Endothelial cell of umbilical vein (primary cell): ENCODE measurements around the gene VEPH1. TPM values are rescaled to one million over a fixed set of nuclear protein-coding genes. Genes with fewer than 3 reads are reported as not detected.

ENCODE experiments used
- BruUV-seq: library from RNA; stranded (reverse); fragments of 400-500 nt; replicated peaks from 2 replicates; lab custom pipeline; 2021; lab: Mats Ljungman, UMichigan
- CTCF ChIA-PET: fragments of 300-600, 350-600 bp; sonication (Branson Sonifier 250); formaldehyde crosslinking; loops from one replicate; lab custom pipeline; 2021; ENCODE audit warnings: antibody characterized with exemption, inconsistent platforms; lab: Charles Lee
- POLR2A ChIA-PET: fragments of 300-600, 350-600 bp; sonication (Branson Sonifier 250); formaldehyde crosslinking; loops from one replicate; lab custom pipeline; 2021; ENCODE audit warnings: antibody characterized with exemption, inconsistent platforms; lab: Charles Lee
- DNase-seq: peaks from one replicate; pipeline ENCODE4 v3.0.0-alpha.2; 2011; ENCODE audit warnings: low read depth, low spot score
- FAIRE-seq: peaks from 2 replicates; lab custom pipeline; 2011; peaks lifted over from hg19 to GRCh38; lab: Jason Lieb, UNC
- H2AFZ ChIP-seq: 2 replicates; pipeline ENCODE4 v1.6.0; 2012; ENCODE audit warnings: low read depth, low read length, control low read depth, inconsistent platforms
- H3K27ac ChIP-seq: 2 replicates; pipeline ENCODE4 v1.5.1; 2011; ENCODE audit warnings: low read depth, mild to moderate bottlenecking, control low read depth, low read length, moderate library complexity; ENCODE audit not compliant: insufficient read depth
- H3K27me3 ChIP-seq, 2 experiments: 2 replicates each; pipeline versions ENCODE4 v1.6.0 to v1.6.1; 2011; ENCODE audit warnings: low read length in 2 of 2, mixed read lengths in 1 of 2; ENCODE audit not compliant: control insufficient read depth in 2 of 2, insufficient read depth in 2 of 2
- H3K36me3 ChIP-seq, 2 experiments: 2 replicates in 1 of 2; 3 replicates in 1 of 2; pipeline ENCODE4 v1.5.1; 2011; ENCODE audit warnings: low read length in 2 of 2, mild to moderate bottlenecking in 1 of 2, moderate library complexity in 1 of 2; ENCODE audit not compliant: control insufficient read depth in 2 of 2, insufficient read depth in 2 of 2; ENCODE audit errors: extremely low read depth in 1 of 2
- H3K4me1 ChIP-seq: 3 replicates; pipeline ENCODE4 v1.5.1; 2011; ENCODE audit warnings: mild to moderate bottlenecking, low read length; ENCODE audit not compliant: control insufficient read depth, insufficient read depth; ENCODE audit errors: extremely low read depth
- H3K4me2 ChIP-seq: 2 replicates; pipeline ENCODE4 v1.6.1; 2011; ENCODE audit warnings: low read length, control low read depth, mixed read lengths; ENCODE audit not compliant: insufficient read depth
- H3K4me3 ChIP-seq, 3 experiments: fragments of 200-600 bp in 1 of 3; sonication (generic), shearing (Covaris generic) in 1 of 3; replicated peaks in 1 of 3; 2 replicates each; pipeline ENCODE4 v1.5.1; 2011 to 2016; ENCODE audit warnings: control low read depth in 3 of 3, low read length in 3 of 3, mild to moderate bottlenecking in 2 of 3, inconsistent platforms in 1 of 3, low read depth in 1 of 3, moderate library complexity in 1 of 3; ENCODE audit not compliant: insufficient read depth in 1 of 3
- H3K79me2 ChIP-seq: 2 replicates; pipeline ENCODE4 v1.6.0; 2012; ENCODE audit warnings: low read length, inconsistent platforms; ENCODE audit not compliant: control insufficient read depth, insufficient read depth
- H3K9ac ChIP-seq: replicated peaks from 2 replicates; pipeline ENCODE3; 2011; ENCODE audit warnings: low read length, control low read depth; ENCODE audit not compliant: insufficient read depth; ENCODE audit errors: extremely low read depth
- H3K9me1 ChIP-seq: replicated peaks from 3 replicates; pipeline ENCODE4 v1.6.0; 2011; ENCODE audit warnings: mild to moderate bottlenecking, low read length; ENCODE audit not compliant: control insufficient read depth, insufficient read depth; ENCODE audit errors: extremely low read depth
- H3K9me3 ChIP-seq: replicated peaks from 2 replicates; pipeline ENCODE4 v1.5.1; 2012; ENCODE audit warnings: low read length, inconsistent platforms; ENCODE audit not compliant: control insufficient read depth, insufficient read depth
- H4K20me1 ChIP-seq: replicated peaks from 2 replicates; pipeline ENCODE3; 2011; ENCODE audit warnings: mild to moderate bottlenecking, low read length; ENCODE audit not compliant: control insufficient read depth, insufficient read depth; ENCODE audit errors: extremely low read depth
- FOS ChIP-seq: IDR thresholded peaks from 2 replicates; pipeline ENCODE4 v1.6.1; 2011; ENCODE audit warnings: mild to moderate bottlenecking, low read length, moderate library complexity, borderline replicate concordance; ENCODE audit not compliant: insufficient read depth
- GATA2 ChIP-seq: IDR thresholded peaks from 2 replicates; pipeline ENCODE4 v1.7.0; 2011; ENCODE audit warnings: low read depth, mild to moderate bottlenecking, moderate library complexity, mixed read lengths, low read length; ENCODE audit not compliant: insufficient read length, insufficient read depth
- MYC ChIP-seq: IDR thresholded peaks from one replicate; pipeline ENCODE4 v1.6.1; 2011; ENCODE audit warnings: mild to moderate bottlenecking, low read depth, low read length
- dilution Hi-C: fragments of 300-500 bp; cut with MboI; formaldehyde crosslinking; loops from one replicate; pipeline ENCODE4 v1.15.0; 2019; ENCODE audit warnings: low sequenced_read_pairs; ENCODE audit not compliant: extremely low pct_ligation_motif_present
- intact Hi-C: fragments of 100-400 bp; cut with micrococcal nuclease; formaldehyde crosslinking; loops from one replicate; pipeline ENCODE4 v1.10.0; 2022
- polyA plus RNA-seq, 4 experiments: library from polyadenylated mRNA; depleted of rRNA in 3 of 4; stranded (reverse) in 3 of 4; unstranded in 1 of 4; fragments of >200 nt; gene quantifications; 2 replicates each; pipeline versions ENCODE4 v1.2.1 to v1.2.3, GENCODE V29; 2011 to 2012; ENCODE audit warnings: missing spikeins in 1 of 4
- total RNA-seq: library from RNA; stranded (reverse); gene quantifications from 2 replicates; pipeline ENCODE4 v1.2.3, GENCODE V29; 2021
- TF ChIP-seq, protein P1 (sequence below), 2 donors: IDR thresholded peaks; 1 replicate in 1 of 2; 2 replicates in 1 of 2; pipeline ENCODE4 v1.5.1; 2011; ENCODE audit warnings: low read length in 2 of 2, mild to moderate bottlenecking in 2 of 2, moderate library complexity in 2 of 2, control low read depth in 1 of 2, inconsistent platforms in 1 of 2, low read depth in 1 of 2; ENCODE audit not compliant: insufficient read depth in 1 of 2; ENCODE audit errors: extremely low read depth in 1 of 2
- TF ChIP-seq, protein P2 (sequence below): IDR thresholded peaks from 2 replicates; pipeline ENCODE4 v1.6.1; 2011; ENCODE audit not compliant: insufficient read depth, insufficient read length

Gene VEPH1
- total and polyA plus RNA-seq, 2 donors (not counting 3 experiments of a cell fraction or from before 2014, with no cell fraction given) = 42.9 to 136 TPM

DNA sequence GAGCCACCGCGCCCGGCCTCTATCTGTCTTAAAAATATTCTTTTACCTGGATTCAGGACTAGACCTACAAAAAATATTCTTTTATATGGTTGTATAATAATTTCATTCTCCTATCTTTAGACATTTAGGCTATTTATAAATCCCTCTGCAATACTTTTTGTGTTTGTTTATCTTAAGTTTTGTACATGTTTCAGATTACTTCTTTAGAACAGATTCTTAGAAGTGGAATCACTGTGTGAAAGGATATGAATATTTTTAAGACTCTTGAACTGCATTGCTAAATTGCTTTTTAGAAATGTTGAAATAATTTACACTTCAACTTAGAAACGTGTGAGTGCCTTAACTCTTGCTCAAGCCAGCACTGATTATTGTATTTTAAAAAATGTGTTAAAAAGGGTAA is 197.8 kb downstream of the VEPH1 start:
- TF ChIP-seq, protein P1, sequence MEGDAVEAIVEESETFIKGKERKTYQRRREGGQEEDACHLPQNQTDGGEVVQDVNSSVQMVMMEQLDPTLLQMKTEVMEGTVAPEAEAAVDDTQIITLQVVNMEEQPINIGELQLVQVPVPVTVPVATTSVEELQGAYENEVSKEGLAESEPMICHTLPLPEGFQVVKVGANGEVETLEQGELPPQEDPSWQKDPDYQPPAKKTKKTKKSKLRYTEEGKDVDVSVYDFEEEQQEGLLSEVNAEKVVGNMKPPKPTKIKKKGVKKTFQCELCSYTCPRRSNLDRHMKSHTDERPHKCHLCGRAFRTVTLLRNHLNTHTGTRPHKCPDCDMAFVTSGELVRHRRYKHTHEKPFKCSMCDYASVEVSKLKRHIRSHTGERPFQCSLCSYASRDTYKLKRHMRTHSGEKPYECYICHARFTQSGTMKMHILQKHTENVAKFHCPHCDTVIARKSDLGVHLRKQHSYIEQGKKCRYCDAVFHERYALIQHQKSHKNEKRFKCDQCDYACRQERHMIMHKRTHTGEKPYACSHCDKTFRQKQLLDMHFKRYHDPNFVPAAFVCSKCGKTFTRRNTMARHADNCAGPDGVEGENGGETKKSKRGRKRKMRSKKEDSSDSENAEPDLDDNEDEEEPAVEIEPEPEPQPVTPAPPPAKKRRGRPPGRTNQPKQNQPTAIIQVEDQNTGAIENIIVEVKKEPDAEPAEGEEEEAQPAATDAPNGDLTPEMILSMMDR (IDR thresholded peaks at IDR 0.05; ENCODE audit: extremely low read depth in 1 of 2, insufficient read depth in 1 of 2, low read depth in 1 of 2, low read length in 2 of 2) = no peak
- TF ChIP-seq GATA2 (no peak), FOS (no peak)
- TF ChIP-seq, protein P2, sequence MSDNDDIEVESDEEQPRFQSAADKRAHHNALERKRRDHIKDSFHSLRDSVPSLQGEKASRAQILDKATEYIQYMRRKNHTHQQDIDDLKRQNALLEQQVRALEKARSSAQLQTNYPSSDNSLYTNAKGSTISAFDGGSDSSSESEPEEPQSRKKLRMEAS = no peak
- no peaks in the 10 kb centered on the region for H3K36me3 ChIP-seq
- H3K27me3 ChIP-seq = no peaks in the 10 kb centered on the region
- H3K4me1 ChIP-seq = no peaks in the 10 kb centered on the region
- no peak for DNase-seq
- H3K79me2 ChIP-seq = no peaks in the 10 kb centered on the region
- no peaks in the 10 kb centered on the region for H4K20me1 ChIP-seq
- intact Hi-C loops (no loop called here), dilution Hi-C loops (no loop called here)
- H2AFZ ChIP-seq = no peak overlapping the region
- POLR2A ChIA-PET = no interaction called here
- CTCF ChIA-PET = no interaction called here
- FAIRE-seq = no peak
- no peaks in the 10 kb centered on the region for H3K9me3 ChIP-seq
- H3K4me2 ChIP-seq = no peak overlapping the region
- no peaks in the 10 kb centered on the region for H3K9me1 ChIP-seq
- no peak overlapping the region for H3K27ac ChIP-seq
- BruUV-seq = no TSS peak
- H3K9ac ChIP-seq = no peak overlapping the region
- H3K4me3 ChIP-seq = no peak overlapping the region

DNA sequence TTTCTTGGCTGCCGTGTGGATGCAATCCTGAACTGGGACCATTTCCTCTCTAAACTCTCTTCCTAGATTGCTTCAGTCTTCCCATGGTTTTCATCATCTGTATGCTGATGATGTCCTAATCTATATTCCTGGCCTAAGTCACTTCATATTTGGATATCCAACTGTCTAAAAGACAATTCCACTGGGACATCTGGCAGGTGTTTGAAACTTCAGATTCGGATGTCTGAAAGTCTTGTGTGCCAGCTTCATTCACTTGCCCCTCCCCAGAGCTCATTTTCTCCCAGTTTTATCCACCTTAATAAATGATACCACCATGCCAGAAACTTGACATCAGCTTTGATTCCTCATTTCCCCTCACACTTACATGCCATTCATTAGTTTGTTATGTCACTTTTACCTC is 201.5 kb downstream of the VEPH1 start:
- DNase-seq = no peak
- no peaks in the 10 kb centered on the region for H3K4me1 ChIP-seq
- no peak for FAIRE-seq
- no TSS peak for BruUV-seq
- CTCF ChIA-PET = interaction anchor here (1.2 kb wide), 1 partner anchor 59 kb away, joined by 3 read pairs; no protein-coding TSS in a partner anchor
- no peak overlapping the region for H3K4me2 ChIP-seq
- H3K9me1 ChIP-seq = no peaks in the 10 kb centered on the region
- dilution Hi-C loops = no loop called here
- TF ChIP-seq MYC = no peak
- TF ChIP-seq, protein P1 (IDR thresholded peaks at IDR 0.05; ENCODE audit: extremely low read depth in 1 of 2, insufficient read depth in 1 of 2, low read depth in 1 of 2, low read length in 2 of 2) = no peak
- H3K9ac ChIP-seq = no peak overlapping the region
- H3K9me3 ChIP-seq = no peaks in the 10 kb centered on the region
- no peaks in the 10 kb centered on the region for H4K20me1 ChIP-seq
- no peaks in the 10 kb centered on the region for H3K36me3 ChIP-seq
- no peaks in the 10 kb centered on the region for H3K27me3 ChIP-seq
- intact Hi-C loops = no loop called here
- no peak overlapping the region for H2AFZ ChIP-seq
- no peak overlapping the region for H3K27ac ChIP-seq
- H3K4me3 ChIP-seq = no peak overlapping the region
- H3K79me2 ChIP-seq = no peaks in the 10 kb centered on the region
- POLR2A ChIA-PET = no interaction called here
